ENCODE data around the gene SLC30A7.
"Not testable (repeated sequence)": the region's sequence is repeated elsewhere in the genome, so short reads cannot be mapped to it uniquely, and the experiment has no call there.

The SLC30A7 gene, protein sequence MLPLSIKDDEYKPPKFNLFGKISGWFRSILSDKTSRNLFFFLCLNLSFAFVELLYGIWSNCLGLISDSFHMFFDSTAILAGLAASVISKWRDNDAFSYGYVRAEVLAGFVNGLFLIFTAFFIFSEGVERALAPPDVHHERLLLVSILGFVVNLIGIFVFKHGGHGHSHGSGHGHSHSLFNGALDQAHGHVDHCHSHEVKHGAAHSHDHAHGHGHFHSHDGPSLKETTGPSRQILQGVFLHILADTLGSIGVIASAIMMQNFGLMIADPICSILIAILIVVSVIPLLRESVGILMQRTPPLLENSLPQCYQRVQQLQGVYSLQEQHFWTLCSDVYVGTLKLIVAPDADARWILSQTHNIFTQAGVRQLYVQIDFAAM

DNA sequence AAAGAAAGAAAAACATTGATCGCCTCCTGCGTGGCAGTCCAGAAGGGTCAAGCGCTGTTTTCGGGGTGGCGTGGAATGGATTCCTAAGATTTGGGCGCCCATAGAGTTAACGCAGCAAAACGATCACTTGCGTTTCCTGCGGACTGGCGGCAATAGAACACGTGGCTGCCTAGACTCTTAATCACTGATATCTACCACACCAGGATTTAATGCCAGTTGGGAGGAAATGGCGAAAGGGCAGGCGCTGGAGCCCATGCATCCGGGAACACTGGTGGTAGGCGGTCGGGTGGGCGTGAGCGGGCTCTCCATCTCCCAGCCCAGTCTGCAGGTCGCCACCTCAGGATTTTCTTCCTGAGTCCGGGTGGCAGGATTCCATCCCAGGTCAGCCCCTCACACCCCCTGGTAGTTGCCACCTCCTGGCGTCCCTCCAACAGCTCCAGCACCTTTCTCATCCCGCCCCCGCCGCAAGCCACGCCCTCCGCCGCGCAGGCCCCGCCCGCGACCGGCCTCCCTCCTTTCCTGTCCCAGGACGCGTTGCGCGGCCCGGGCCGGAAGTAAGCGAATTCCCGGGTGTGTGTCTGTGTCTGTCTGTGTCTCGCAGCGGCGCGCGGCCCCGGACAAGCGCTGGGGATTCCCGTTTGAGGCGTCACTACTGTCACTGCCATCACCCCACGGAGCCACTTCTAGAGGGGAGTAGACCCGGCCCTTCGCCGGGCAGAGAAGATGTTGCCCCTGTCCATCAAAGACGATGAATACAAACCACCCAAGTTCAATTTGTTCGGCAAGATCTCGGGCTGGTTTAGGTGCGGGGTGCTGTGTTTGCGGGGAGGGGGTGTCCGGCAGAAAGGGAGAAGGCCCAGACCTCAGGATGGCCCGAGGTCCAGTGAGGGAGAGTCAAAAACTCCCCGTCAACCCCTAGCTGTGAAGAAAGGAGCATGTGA lies at the start of gene SLC30A7:
TSS of gene SLC30A7 (plus strand) at position 551 of the 941 bp plus-strand sequence. CDS start at position 724, 173 bp downstream.
- DNase-seq, result peak; percentile 70 to 84

DNA sequence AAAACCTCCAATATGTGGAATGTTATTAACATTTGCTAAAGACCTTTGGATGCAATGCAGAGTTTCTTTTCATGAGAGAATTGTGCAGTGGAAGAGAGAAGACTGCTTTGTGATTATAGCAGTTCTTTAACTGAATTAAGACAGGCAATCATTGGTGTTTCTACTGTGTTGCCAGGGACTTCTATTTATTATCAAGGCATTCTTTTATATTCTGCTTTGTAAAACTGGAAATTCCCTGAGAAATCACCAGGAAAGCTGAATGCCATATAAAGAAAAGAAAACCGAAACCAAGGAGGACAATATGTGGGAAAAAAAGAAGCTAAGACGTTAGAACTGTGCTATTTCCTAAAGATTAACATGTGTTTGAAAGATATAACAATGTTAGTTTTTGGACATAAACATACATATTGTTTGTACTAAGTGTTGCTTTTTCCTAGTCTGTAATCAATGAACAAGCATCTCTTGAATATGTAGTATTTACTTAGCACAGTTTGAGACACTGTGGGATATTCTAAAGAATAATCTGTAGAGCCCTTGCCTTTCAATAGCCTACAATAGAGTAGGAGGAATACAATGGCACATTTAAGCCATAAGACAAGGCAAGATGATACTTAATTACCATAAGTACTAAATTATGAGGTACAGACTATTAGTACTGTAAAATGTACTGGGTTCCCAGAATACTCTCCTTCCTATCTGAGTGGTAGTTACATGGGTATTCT lies 48.4 kb upstream of the SLC30A7 start:
- peak in 1 of 2 donors; percentile 27 for DNase-seq

DNA sequence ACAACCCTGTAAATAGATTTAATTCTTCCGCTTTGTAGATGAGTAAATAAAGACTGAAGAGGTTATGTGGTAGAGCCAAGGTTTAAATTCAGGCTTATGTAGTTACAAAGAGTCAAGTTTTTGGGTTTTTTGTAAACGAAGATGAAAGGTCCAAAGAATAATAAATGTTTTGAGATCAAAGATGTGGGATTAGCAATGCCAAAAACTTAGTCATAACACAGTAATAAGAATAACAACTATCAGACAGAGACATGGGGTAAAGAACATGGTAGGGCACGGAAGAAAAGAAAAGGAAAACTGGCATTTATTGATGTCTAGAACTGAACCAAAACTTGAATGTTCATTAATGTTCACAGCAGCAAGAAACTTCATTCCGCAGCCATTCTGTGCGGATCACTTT lies 44.2 kb upstream of the SLC30A7 start:
- no peak for DNase-seq

DNA sequence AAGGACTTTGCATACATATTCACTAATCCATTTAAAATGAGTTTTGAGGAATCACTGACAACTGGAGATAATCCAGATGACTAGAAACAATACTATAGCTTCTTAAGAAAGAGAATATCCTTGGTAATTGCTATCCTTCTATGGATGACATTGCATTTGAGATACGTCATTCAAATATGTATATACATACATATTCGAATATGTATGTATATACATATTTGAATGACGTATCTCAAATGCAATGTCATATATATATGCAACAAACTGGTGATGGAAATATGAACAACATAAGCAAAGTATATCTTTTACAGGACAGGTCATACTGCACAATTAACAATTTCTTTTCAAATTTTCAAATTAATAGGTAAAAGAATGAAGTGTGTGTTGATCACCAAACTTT lies 42.9 kb upstream of the SLC30A7 start:
- DNase-seq, result no peak

DNA sequence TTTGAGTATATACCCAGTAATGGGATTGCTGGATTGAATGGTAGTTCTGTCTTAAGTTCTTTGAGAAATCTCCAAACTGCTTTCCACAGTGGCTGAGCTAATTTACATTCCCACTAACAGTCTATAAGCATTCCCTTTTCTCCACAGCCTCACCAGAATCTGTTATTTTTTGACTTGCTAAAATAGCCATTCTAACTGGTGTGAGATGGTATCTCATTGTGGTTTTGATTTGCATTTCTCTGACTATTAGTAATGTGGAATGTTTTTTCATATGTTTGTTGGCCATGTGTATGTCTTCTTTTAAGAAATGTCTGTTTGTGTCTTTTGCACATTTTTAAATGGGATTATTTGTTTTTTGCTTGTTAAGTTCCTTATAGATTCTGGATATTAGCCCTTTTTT lies 40.8 kb upstream of the SLC30A7 start:
- DNase-seq, result not testable (repeated sequence)

DNA sequence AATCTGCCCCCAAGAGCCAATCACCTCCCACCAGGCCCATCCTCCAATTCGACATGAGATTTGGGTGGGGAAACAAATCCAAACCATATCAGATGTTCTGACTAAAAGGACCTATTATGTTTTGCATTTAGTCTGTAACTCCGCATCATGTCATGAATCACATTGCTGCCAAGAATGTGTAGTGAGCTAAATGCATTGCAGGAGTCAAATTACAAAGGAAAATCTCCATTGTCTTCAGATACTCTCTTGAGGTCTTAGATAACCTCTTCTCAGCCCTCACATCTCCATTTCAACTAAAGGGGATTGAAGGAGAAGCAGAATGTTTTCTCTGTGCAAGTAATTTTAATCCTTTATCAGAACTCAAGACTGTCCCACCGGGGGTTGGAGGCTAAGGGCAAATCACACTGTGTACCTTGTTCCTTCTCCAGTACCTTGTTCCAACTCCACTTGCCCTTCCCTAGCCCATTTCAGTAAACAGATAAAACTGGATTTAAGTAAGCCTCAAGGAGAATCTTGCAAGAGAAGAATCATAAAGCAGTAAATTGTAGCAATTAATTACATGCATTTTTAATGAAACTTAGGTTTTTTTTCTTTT lies 35.4 kb upstream of the SLC30A7 start:
- DNase-seq, result no peak

DNA sequence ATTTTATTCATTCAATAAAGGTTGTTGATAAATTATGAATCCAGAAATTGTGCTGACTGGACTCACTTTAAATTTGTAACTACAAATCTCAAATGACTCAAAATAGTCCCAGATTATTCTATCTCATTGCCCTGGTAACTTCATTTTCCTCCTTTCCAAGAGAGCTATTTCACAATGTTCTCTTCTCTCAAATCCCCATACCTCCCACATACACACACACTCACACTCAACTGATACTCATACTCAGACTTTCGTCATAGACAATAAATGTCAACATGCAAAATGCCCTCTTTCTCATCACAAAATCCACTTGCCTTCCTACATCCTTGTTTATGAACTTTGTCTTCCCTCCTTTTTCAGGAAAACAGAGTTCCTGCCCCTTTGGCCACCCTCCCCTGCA lies 34.5 kb upstream of the SLC30A7 start:
- no peak for DNase-seq

DNA sequence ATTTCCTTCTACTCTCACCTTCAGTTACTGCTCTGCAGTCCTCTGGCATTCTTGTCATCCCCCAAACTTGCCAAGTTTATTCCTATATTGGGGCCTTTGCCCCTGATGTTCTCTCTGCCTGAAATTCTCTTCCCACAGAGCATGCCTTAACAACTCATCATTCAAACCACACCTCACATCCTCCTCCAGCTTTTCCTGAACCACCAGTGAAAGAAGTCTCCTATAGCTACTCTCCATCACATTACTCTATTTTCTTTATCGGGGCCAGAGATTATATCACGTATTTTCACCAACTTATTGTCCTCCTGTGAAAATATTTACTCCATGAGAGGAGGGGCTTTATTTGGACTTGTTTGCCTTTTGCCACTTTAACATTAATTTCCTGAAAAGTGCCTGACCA lies 33.3 kb upstream of the SLC30A7 start:
- no peak for DNase-seq

DNA sequence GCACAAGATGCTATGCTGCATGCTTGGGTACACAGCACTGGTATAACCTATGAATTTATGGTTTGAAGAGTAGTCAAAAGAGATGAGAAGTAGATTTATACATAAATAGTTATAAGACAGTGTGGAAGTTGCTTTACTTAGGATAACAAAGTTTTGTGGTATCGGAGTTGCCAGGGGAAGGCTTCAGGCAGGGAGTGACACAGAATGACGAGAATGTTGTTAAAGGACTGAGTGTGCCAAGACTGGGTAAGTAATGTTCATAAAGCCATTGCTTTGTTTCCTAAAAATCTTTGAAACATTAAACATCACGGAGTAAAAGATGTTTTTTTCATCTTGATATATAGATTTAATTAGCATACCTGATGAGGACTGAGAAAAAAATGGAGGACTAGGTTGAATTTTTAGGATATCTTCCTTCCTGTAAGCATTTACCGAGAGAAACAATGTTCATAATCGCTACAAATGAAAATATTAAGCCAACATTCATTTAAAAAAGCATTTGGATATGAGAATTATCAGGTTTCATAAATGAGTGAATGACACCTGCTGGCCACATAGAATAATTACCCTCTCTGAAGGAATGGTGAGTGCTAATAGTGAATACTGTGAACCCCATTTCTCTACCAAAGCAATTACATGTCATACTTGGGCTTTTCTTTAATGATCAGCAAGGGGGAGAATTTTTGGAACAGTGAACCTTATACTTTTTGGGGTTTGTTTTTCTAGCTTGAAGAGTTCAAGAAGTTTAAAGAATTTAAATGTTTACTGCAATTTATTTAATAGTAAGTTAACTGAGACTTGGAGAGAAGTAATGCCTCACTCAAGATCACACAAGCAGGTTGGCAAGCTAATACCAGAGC lies 29.6 kb upstream of the SLC30A7 start:
- DNase-seq, result no peak

DNA sequence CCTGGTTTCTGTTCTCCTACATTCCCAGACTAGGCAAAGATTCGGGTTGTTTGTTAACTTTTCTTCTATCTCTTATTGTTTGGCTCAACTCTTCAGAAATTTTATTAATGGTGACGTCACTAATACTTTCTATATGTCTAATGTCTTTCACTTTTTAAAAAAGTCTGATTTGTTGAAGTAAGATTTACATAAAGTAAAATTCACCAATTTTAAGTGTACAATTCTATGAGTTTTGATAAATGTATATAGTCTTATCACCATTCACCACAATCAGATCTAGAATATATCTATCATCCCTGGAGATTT lies 29.0 kb upstream of the SLC30A7 start:
- no peak for DNase-seq

DNA sequence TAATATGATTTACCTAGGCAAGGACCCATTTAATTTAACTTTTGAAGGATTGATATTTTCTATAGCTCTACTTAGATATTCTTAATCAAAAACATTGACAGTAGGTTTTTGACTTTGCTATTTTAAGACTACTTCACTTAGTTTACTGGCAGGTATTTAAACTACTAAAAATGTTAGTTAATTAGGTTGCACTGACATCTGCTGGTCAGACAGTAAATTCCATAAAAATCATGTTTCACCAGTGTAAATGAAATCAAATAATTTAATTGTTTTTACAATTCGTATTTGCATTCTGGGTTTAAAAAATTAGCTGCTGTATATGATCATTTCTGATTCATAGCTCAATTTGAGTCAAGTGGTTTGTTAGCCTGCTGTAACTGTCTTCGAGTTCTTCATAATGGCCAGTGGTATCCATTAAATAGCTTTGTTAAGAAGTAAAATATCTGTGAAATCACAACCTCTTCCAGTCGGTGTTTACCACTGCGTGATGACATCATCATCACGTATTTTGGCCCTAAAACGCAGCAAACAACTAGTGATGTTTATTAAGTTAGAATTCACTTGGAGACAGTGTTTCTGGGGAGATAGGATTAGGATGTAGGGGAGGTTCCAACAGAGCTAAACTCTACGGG lies 27.4 kb upstream of the SLC30A7 start:
- DNase-seq, result no peak

DNA sequence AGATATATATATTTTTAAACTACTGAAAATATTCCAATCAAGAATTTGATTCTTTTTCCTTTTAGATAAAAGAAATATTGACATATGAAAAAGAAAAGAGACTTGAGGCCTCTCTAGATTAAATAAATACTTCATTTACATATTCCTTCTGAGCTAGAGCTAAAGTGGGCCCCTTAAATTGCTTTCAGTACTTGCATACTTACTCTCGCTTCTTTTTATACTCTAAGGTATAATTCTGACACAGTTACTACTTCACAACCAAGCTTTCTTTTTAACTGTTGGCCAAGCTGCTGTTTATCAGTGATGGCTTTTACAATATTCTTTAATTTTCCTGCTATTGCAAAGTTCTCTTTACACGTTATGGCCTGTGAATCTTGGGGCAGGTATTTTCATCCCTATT lies 25.9 kb upstream of the SLC30A7 start:
- no peak for DNase-seq

DNA sequence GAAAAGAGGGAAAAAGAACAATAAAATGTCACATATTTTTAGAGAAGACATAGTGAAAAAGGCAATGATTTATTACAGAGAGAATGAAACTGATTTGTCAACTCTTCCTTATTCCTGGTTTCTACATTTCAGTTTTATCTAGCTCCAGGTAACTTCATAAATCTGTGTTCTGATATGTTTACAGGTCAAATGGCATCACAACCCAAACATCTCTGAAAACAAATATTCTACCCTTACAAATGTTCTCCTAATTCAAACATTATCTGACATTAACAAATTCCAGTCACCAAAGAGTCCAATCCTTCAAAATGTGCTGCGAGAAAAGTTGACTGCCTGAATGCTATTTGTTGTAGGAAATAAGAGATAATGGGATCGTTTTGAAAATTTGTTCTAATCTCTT lies 21.5 kb upstream of the SLC30A7 start:
- no peak for DNase-seq

DNA sequence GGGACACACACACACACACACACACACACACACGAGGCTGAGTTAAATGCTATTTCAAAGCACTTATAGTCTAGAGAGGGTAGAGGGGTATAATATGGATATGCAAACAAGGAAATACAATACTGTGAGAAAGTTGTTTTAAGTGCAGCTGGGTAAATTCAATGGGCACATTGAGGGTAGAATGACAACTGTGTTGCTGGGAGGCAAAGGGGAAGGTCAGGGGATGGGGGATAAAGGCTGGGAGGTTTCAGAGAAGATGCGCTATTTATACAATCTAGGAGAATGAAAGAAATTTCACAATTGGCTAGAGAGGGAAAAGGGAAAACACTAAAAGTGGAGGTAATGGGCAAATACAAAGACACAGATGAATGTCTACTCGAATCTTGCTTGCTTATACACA lies 20.7 kb upstream of the SLC30A7 start:
- DNase-seq, result no peak

DNA sequence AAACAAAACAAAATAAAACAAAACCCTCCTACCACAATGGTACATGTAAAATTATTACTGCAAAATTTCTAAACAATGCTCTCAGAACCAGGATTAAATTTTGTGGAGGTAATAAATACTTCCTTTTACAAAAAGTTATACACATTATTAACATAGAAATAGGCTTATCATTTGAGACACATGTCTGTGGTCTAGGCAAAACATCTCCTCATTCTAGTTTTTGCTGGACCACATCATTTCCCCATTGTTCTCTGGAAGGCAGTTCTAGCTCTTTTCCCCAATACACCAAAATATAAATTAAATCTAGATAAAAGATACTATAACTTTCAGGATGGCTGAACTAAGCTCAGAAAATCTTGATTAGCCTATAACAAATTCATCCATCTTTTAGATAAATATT lies 19.6 kb upstream of the SLC30A7 start:
- DNase-seq, result no peak

DNA sequence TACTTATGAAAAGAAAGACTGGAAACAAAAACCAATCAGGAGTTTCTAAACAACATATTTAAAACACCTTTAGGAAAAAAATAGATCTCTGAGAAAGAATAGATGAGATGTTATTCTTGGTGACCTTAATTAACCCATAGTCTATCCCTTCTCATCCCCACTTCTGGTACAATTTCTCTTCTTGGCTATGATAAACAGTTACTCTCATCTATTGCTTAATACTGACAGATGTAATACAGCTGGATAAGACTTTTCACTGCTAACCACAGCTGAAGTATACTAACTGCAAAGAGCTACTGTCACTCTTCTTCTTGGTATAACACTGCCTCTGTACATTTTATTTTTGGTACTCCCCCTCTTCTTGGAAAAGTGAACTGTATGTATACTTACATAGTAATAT lies 16.5 kb upstream of the SLC30A7 start:
- DNase-seq, result no peak

DNA sequence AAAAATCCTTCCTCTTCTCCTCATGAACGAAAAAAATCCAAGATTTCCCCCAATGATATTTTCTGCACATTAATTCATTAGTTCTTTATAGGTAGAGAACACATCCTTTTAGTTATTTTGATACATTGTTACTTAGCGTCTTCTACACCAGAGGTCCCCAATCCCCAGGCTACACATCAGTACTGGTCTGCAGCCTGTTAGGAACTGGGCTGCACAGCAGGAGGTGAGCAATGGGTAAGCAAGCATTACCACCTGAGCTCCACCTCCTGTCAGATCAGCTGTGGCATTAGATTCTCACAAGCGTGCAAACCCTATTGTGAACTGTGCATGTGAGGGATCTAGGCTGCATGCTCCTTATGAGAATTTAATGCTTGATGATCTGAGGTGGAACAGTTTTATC lies 14.2 kb upstream of the SLC30A7 start:
- DNase-seq, result no peak

DNA sequence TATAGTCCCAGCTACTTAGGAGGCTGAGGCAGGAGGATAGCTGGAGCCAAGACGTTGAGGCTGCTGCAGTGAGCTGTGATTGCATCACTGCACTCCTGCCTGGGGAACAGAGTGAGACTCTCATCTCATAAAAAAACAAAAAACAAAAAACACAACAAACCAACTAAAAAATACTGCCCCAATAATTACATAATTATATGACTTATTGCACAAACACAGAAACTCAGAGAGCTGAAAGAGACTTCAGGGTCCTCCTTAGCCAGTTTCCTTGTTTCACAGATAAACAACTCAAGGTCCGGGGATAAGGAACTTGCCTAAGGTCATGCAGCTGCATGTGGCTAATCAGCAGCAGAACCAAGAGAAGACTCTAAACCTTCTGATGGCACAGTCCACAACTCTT lies 13.2 kb upstream of the SLC30A7 start:
- no peak for DNase-seq

DNA sequence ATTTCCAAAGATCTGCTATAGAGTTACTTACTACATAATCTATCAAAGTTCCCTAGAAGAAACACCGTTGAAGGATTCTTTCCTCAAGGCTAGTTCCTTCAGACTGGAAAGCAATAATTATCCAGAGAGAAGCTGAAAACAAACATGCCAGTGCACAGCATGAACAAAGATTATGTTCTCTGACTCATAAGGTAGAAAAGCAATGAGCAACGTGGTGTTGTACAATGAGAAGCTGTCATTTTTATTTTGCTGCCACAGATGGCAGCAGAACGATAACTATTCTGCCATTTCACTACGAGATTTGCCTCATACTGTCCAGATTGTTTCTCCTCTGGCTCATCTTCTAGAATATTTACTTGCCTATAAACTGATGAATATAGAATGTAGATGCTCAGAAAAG lies 11.9 kb upstream of the SLC30A7 start:
- DNase-seq, result no peak

DNA sequence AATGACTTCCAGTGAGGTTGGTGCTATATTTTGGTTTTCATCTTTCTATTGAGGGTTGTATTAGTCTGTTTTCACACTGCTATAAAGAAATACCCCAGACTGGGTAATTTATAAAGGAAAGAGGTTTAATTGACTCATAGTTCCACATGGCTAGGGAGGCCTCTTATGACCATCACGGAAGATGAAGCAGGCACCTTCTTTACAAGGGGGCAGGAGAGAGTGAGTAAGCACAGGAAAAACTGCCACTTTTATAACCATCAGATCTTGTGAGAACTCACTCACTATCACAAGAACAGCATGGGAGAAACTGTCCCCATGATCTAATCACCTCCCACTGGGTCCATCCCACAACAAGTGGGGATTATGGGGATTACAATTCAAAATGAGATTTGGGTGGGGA lies 6.9 kb upstream of the SLC30A7 start:
- not testable (repeated sequence) for DNase-seq

DNA sequence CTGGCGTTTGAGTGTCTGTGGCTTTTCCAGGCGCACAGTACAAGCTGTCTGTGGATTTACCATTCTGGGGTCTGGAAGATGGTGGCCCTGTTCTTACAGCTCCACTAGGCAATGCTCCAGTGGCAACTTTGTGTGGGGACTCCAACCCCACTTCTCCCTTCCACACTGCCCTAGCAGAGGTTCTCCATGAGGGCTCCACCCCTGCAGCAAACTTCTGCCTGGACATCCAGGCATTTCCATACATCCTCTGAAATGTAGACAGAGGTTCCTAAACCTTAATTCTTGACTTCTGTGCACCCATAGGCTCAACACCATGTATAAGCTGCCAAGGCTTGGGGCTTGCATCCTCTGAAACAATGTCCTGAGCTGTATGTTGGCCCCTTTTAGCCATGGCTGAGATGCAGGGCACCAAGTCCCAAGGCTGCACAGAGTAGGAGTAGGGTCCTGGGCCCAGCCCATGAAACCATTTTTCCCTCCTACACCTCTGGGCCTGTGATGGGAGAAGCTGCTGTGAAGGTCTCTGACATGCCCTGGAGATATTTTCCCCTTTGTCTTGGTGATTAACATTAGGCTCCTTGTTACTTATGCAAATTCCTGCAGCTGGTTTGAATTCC lies 5.9 kb upstream of the SLC30A7 start:
- DNase-seq, result not testable (repeated sequence)

Measured in bone marrow (tissue), 2 donors.